IMR-90 (cell line): ENCODE measurements around the gene TUBGCP6. TPM values are rescaled to one million over a fixed set of nuclear protein-coding genes. Genes with fewer than 3 reads are reported as not detected.

Source experiments
- ATAC-seq: fragments of 200-7000 bp; cut with Tn5 transposase; 2 replicates; pipeline ENCODE4 v1.9.1; 2020; ENCODE audit warnings: low read depth, mild to moderate bottlenecking, moderate library complexity
- BruUV-seq: library from RNA; stranded (reverse); fragments of 400-500 nt; replicated peaks from 2 replicates; lab custom pipeline; 2021; lab: Mats Ljungman, UMichigan
- CTCF ChIA-PET: fragments of 300-600 bp; formaldehyde crosslinking; extraction: SDS; loops from one replicate; lab custom pipeline; 2021; ENCODE audit warnings: antibody characterized with exemption; lab: Yijun Ruan, JAX
- POLR2A ChIA-PET: fragments of 300-600 bp; sonication (Branson Sonifier 250); formaldehyde crosslinking; loops from one replicate; lab custom pipeline; 2022; ENCODE audit warnings: antibody characterized with exemption; ENCODE audit not compliant: unreplicated experiment; lab: Charles Lee
- DNase-seq: peaks from one replicate; pipeline ENCODE4 v3.0.0; 2013
- H2AFZ ChIP-seq: replicated peaks from 2 replicates; pipeline ENCODE3; 2013; ENCODE audit warnings: low read length, mild to moderate bottlenecking; ENCODE audit not compliant: poor library complexity
- H2AK5ac ChIP-seq: 2 replicates; pipeline ENCODE4 v1.6.1; 2013; ENCODE audit warnings: low read depth, low read length, inconsistent platforms
- H2AK9ac ChIP-seq: replicated peaks from 2 replicates; pipeline ENCODE3; 2013; ENCODE audit warnings: mild to moderate bottlenecking, low read depth, low read length, moderate library complexity; ENCODE audit not compliant: poor library complexity
- H2BK120ac ChIP-seq: 2 replicates; pipeline ENCODE4 v1.6.1; 2013; ENCODE audit warnings: low read depth, low read length, inconsistent platforms
- H2BK15ac ChIP-seq: 3 replicates; pipeline ENCODE4 v1.6.1; 2013; ENCODE audit warnings: low read depth, low read length, inconsistent platforms
- H2BK20ac ChIP-seq: 2 replicates; pipeline ENCODE4 v1.6.1; 2013; ENCODE audit warnings: low read depth, mild to moderate bottlenecking, inconsistent platforms, low read length, moderate library complexity
- H2BK5ac ChIP-seq: 2 replicates; pipeline ENCODE4 v1.6.1; 2013; ENCODE audit warnings: mild to moderate bottlenecking, low read depth, low read length, inconsistent platforms; ENCODE audit not compliant: poor library complexity, severe bottlenecking
- H3K14ac ChIP-seq: replicated peaks from 2 replicates; pipeline ENCODE4 v1.6.1; 2013; ENCODE audit warnings: low read depth, low read length, inconsistent platforms
- H3K18ac ChIP-seq: 2 replicates; pipeline ENCODE4 v1.6.1; 2013; ENCODE audit warnings: low read depth, low read length, control low read depth
- H3K23ac ChIP-seq: 2 replicates; pipeline ENCODE4 v1.6.1; 2013; ENCODE audit warnings: low read depth, low read length, inconsistent platforms
- H3K27ac ChIP-seq: 2 replicates; pipeline ENCODE4 v1.5.1; 2013; ENCODE audit warnings: mild to moderate bottlenecking, control low read depth, low read length; ENCODE audit not compliant: insufficient read depth
- H3K27me3 ChIP-seq: 2 replicates; pipeline ENCODE4 v1.6.1; 2013; ENCODE audit warnings: low read length; ENCODE audit not compliant: control insufficient read depth, insufficient read depth
- H3K36me3 ChIP-seq: 2 replicates; pipeline ENCODE4 v1.6.1; 2013; ENCODE audit warnings: low read length, mixed read lengths; ENCODE audit not compliant: control insufficient read depth, insufficient read depth
- H3K4ac ChIP-seq: 2 replicates; pipeline ENCODE4 v1.6.1; 2013; ENCODE audit warnings: low read depth, low read length, inconsistent platforms
- H3K4me1 ChIP-seq: 2 replicates; pipeline ENCODE4 v1.6.1; 2013; ENCODE audit warnings: low read length, mixed read lengths; ENCODE audit not compliant: control insufficient read depth, insufficient read depth
- H3K4me2 ChIP-seq: 2 replicates; pipeline ENCODE4 v1.6.1; 2013; ENCODE audit warnings: low read depth, mild to moderate bottlenecking, control low read depth, low read length, moderate library complexity
- H3K4me3 ChIP-seq: 2 replicates; pipeline ENCODE4 v1.5.1; 2013; ENCODE audit warnings: low read depth, mild to moderate bottlenecking, control low read depth, low read length, moderate library complexity; ENCODE audit not compliant: insufficient read depth
- H3K56ac ChIP-seq: 2 replicates; pipeline ENCODE4 v1.6.1; 2013; ENCODE audit warnings: low read length, inconsistent platforms; ENCODE audit not compliant: insufficient read depth; ENCODE audit errors: extremely low read depth
- H3K79me1 ChIP-seq, 2 experiments: 2 replicates each; pipeline ENCODE4 v1.6.1; 2013; ENCODE audit warnings: low read length in 2 of 2, inconsistent platforms in 1 of 2, low read depth in 1 of 2
- H3K9ac ChIP-seq: 2 replicates; pipeline ENCODE4 v1.6.1; 2013; ENCODE audit warnings: low read depth, low read length, control low read depth
- H3K9me1 ChIP-seq: 2 replicates; pipeline ENCODE4 v1.6.1; 2013; ENCODE audit warnings: low read length, inconsistent platforms; ENCODE audit not compliant: insufficient read depth
- H3K9me3 ChIP-seq: 2 replicates; pipeline ENCODE4 v1.6.1; 2013; ENCODE audit warnings: low read length; ENCODE audit not compliant: control insufficient read depth, insufficient read depth
- H4K20me1 ChIP-seq: 2 replicates; pipeline ENCODE4 v1.6.1; 2013; ENCODE audit warnings: low read length, inconsistent platforms; ENCODE audit not compliant: insufficient read depth
- H4K5ac ChIP-seq: 2 replicates; pipeline ENCODE4 v1.6.1; 2013; ENCODE audit warnings: mild to moderate bottlenecking, low read depth, low read length, control low read depth
- H4K8ac ChIP-seq, 2 experiments: 2 replicates each; pipeline ENCODE4 v1.6.1; 2013; ENCODE audit warnings: low read depth in 2 of 2, low read length in 2 of 2, control low read depth in 1 of 2, inconsistent platforms in 1 of 2
- H4K91ac ChIP-seq: 2 replicates; pipeline ENCODE4 v1.6.1; 2013; ENCODE audit warnings: low read depth, low read length, inconsistent platforms; ENCODE audit not compliant: insufficient read depth
- BHLHE40 ChIP-seq: fragments of 150-350 bp; IDR thresholded peaks from 2 replicates; pipeline ENCODE4 v1.6.1; 2016; ENCODE audit warnings: mild to moderate bottlenecking, low read depth, low read length
- CEBPB ChIP-seq: IDR thresholded peaks from 2 replicates; pipeline ENCODE4 v1.6.1; 2012; ENCODE audit warnings: low read depth, low read length, improper control_type of control experiment
- CHD1 ChIP-seq: IDR thresholded peaks from 2 replicates; pipeline ENCODE4 v1.6.1; 2012; ENCODE audit warnings: low read depth, low read length, improper control_type of control experiment
- FOS ChIP-seq: fragments of 150-350 bp; IDR thresholded peaks from 2 replicates; pipeline ENCODE4 v1.6.1; 2016; ENCODE audit warnings: low read depth, low read length
- MAZ ChIP-seq: IDR thresholded peaks from 2 replicates; pipeline ENCODE4 v1.6.1; 2012; ENCODE audit warnings: low read depth, mild to moderate bottlenecking, low read length, improper control_type of control experiment, moderate library complexity, borderline replicate concordance
- MXI1 ChIP-seq: IDR thresholded peaks from 2 replicates; pipeline ENCODE4 v1.6.1; 2012; ENCODE audit warnings: low read depth, mild to moderate bottlenecking, low read length, moderate library complexity, borderline replicate concordance
- POLR2A ChIP-seq: IDR thresholded peaks from 2 replicates; pipeline ENCODE4 v1.6.1; 2012; ENCODE audit warnings: mild to moderate bottlenecking, low read depth, low read length
- RAD21 ChIP-seq: IDR thresholded peaks from 2 replicates; pipeline ENCODE4 v1.6.1; 2012; ENCODE audit warnings: low read length, improper control_type of control experiment
- RCOR1 ChIP-seq: IDR thresholded peaks from 2 replicates; pipeline ENCODE4 v1.6.1; 2012; ENCODE audit warnings: mild to moderate bottlenecking, low read length, improper control_type of control experiment; ENCODE audit not compliant: insufficient replicate concordance
- RFX5 ChIP-seq: IDR thresholded peaks from 2 replicates; pipeline ENCODE4 v1.8.0; 2012; ENCODE audit warnings: low read depth, mild to moderate bottlenecking, low read length, moderate library complexity
- SMC3 ChIP-seq: fragments of 150-350 bp; IDR thresholded peaks from 2 replicates; pipeline ENCODE4 v1.6.1; 2016; ENCODE audit warnings: low read depth, mild to moderate bottlenecking, antibody characterized with exemption, low read length, moderate library complexity
- USF2 ChIP-seq: fragments of 150-350 bp; IDR thresholded peaks from 2 replicates; pipeline ENCODE4 v1.6.1; 2017; ENCODE audit warnings: mild to moderate bottlenecking, antibody characterized with exemption, low read length, low read depth
- WGBS, 2 experiments: methylation state at CpG; one replicate each; pipeline versions ENCODE4 v1.1.5 to v1.1.7; 2013; ENCODE audit warnings: missing lambda C conversion rate in 2 of 2; ENCODE audit not compliant: insufficient read length in 1 of 2; ENCODE audit errors: extremely low coverage in 2 of 2; 5-methylcytosine and 5-hydroxymethylcytosine counted together
- dilution Hi-C: fragments of 300-500 bp; cut with HindIII; formaldehyde crosslinking; loops from one replicate; pipeline ENCODE4 v1.14.3; 2018; ENCODE audit warnings: low sequenced_read_pairs; ENCODE audit not compliant: unreplicated experiment
- in situ Hi-C: fragments of 300-500 bp; cut with MboI; formaldehyde crosslinking; loops from 3 replicates; pipeline ENCODE4 v1.14.3; 2019; ENCODE audit warnings: low sequenced_read_pairs, inconsistent platforms, mixed read lengths
- intact Hi-C: fragments of 100-400 bp; cut with micrococcal nuclease; formaldehyde crosslinking; loops from 2 replicates; pipeline ENCODE4 v1.10.0; 2022
- polyA plus RNA-seq, 3 experiments: library from polyadenylated mRNA; depleted of rRNA; stranded (reverse); fragments of >200 nt; gene quantifications; 2 replicates each; pipeline ENCODE4 v1.2.3, GENCODE V29; 2012; ENCODE audit warnings: low replicate concordance in 1 of 3
- total RNA-seq: library from RNA; depleted of rRNA; stranded (reverse); fragments of >200 nt; gene quantifications from 2 replicates; pipeline ENCODE4 v1.2.3, GENCODE V29; 2012
- TF ChIP-seq, protein P1 (sequence below): fragments of 150-350 bp; IDR thresholded peaks from 2 replicates; pipeline ENCODE4 v1.6.1; 2016; ENCODE audit warnings: low read depth, mild to moderate bottlenecking, low read length, moderate library complexity, borderline replicate concordance

TUBGCP6 gene
- total and polyA plus RNA-seq, 2 of the 4 experiments (the other 2 are of a cell fraction): 10.8 to 28.6 TPM

GRCh38 chr22:50200461-50201190 is 44.2 kb downstream of the TUBGCP6 start, which contains the start of gene SELENOO (continued):
- no peak for TF ChIP-seq RCOR1
- peak; percentile 62; the same call in 1 of the 2 replicates for TF ChIP-seq POLR2A
- no peak for TF ChIP-seq CEBPB

DNA sequence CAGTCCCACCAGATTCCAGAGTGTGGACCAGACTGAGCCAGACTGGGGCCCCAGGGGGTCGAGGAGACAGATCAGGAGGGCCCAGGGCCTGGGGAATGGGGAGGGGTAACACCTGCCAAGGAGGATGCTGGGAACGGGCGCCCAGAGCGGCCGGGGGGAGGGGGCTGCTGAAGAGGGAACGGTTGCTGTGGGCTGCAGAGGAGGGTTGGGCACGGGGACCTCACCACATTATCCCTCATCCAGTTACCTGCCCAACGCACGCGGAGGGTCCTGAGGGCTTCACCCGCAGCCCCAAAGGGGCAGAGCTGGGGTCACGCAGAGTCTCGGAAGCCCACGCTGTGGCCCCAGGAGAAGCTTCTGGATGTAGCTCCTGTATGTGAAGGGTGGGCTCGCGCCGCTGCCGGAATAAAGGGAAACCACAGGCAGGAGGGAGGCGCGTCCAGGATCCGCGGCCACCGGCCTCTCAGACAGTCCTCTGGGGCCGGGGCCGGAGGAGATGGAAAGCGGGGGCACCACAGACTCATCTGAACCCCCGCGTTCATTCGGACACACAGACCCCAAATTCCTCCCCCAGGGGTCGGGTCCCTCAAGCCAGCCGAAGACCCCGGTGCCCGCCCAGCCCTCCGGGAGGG is 44.9 kb downstream of the TUBGCP6 start:
- H2BK5ac ChIP-seq: no peak overlapping the region
- H4K20me1 ChIP-seq: peaks cover 8% of the 10 kb centered on the region
- no peak overlapping the region for H2BK120ac ChIP-seq
- H3K14ac ChIP-seq: no peak overlapping the region
- ChIA-PET POLR2A (no interaction called here), CTCF (no interaction called here)
- H2BK15ac ChIP-seq: no peak overlapping the region
- intact Hi-C loops (loop anchor here (10.0 kb wide), 1 partner anchor 225 kb away; no protein-coding TSS in a partner anchor), in situ Hi-C loops (loop anchor here (25.0 kb wide), 1 partner anchor 388 kb away; no protein-coding TSS in a partner anchor), dilution Hi-C loops (no loop called here)
- no peak overlapping the region for H2BK20ac ChIP-seq
- no peak overlapping the region for H4K91ac ChIP-seq
- peaks cover 37 to 41% of the 10 kb centered on the region in 2 experiments for H3K79me1 ChIP-seq
- H3K4me3 ChIP-seq: peak overlapping the region; percentile 92
- H3K36me3 ChIP-seq: peaks cover 21% of the 10 kb centered on the region
- no peak overlapping the region for H3K18ac ChIP-seq
- H3K4me2 ChIP-seq: peak overlapping the region; percentile 87
- no TSS peak for BruUV-seq
- H3K56ac ChIP-seq: 0 out of 2 replicates have a peak overlapping the region, but pooled peaks have one; percentile 11
- H3K23ac ChIP-seq: no peak overlapping the region
- H3K9me1 ChIP-seq: 0 out of 2 replicates have a peak, but pooled peaks cover 2% of the 10 kb centered on the region
- peak overlapping the region; percentile 87 for H2AK9ac ChIP-seq
- H3K27ac ChIP-seq: peak overlapping the region; percentile 16; the same call in 1 of the 2 replicates
- no peaks in the 10 kb centered on the region for H3K27me3 ChIP-seq
- DNase-seq (no peak), ATAC-seq (peak; percentile 18)
- H4K5ac ChIP-seq: no peak overlapping the region
- no peak overlapping the region for H3K4ac ChIP-seq
- peaks cover 4% of the 10 kb centered on the region; the same call in 1 of the 2 replicates for H3K4me1 ChIP-seq
- WGBS, 2 experiments: 0% methylated on average over 9 of the region's 34 CpGs; no CpG with 5 or more reads in 1 of the 2 experiments
- H3K9me3 ChIP-seq: no peaks in the 10 kb centered on the region
- no peak overlapping the region for H4K8ac ChIP-seq
- H2AFZ ChIP-seq: peak overlapping the region; percentile 95
- H2AK5ac ChIP-seq: no peak overlapping the region
- H3K9ac ChIP-seq: peak overlapping the region; percentile 75
- TF ChIP-seq, protein P1, sequence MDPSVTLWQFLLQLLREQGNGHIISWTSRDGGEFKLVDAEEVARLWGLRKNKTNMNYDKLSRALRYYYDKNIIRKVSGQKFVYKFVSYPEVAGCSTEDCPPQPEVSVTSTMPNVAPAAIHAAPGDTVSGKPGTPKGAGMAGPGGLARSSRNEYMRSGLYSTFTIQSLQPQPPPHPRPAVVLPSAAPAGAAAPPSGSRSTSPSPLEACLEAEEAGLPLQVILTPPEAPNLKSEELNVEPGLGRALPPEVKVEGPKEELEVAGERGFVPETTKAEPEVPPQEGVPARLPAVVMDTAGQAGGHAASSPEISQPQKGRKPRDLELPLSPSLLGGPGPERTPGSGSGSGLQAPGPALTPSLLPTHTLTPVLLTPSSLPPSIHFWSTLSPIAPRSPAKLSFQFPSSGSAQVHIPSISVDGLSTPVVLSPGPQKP: no peak
- TF ChIP-seq MXI1 (no peak), BHLHE40 (no peak), SMC3 (no peak), RCOR1 (no peak), CHD1 (no peak), RFX5 (no peak), MAZ (no peak), CEBPB (no peak), FOS (no peak), RAD21 (no peak), USF2 (no peak), POLR2A (no peak)
